HG03103 (cell line): ENCODE results near the gene SLC25A12.
"Not testable (repeated sequence)": the region's sequence is repeated elsewhere in the genome, so short reads cannot be mapped to it uniquely, and the experiment has no call there.

ENCODE experiments used
- ATAC-seq: cut with Tn5 transposase; IDR thresholded peaks from one replicate; pipeline ENCODE4 v1.9.1; 2021; ENCODE audit warnings: low read depth; ENCODE audit not compliant: unreplicated experiment

Gene SLC25A12

GRCh38 chr2:171893824-171894611 is at the start of gene SLC25A12:
Gene SLC25A12, minus strand, starts transcription at chr2:171894244. Its CDS starts 30 bp downstream, at chr2:171894214.
- peak; percentile 89 for ATAC-seq

- no peak for ATAC-seq
Measured at GRCh38 chr2:171941316-171941699, 47.3 kb upstream of the SLC25A12 start.

- no peak for ATAC-seq
Measured at GRCh38 chr2:171939743-171940071, 45.7 kb upstream of the SLC25A12 start.

GRCh38 chr2:171939058-171939742 is 45.2 kb upstream of the SLC25A12 start:
- ATAC-seq = no peak

- no peak for ATAC-seq
Measured at GRCh38 chr2:171930385-171930784, 36.3 kb upstream of the SLC25A12 start.

- no peak for ATAC-seq
Measured at GRCh38 chr2:171924170-171924942, 30.3 kb upstream of the SLC25A12 start.

- ATAC-seq = no peak
Measured at GRCh38 chr2:171923206-171923605, 29.2 kb upstream of the SLC25A12 start.

GRCh38 chr2:171922230-171923022 is 28.4 kb upstream of the SLC25A12 start, which contains the start of gene HAT1:
Gene HAT1, plus strand, starts transcription at chr2:171922461. Its CDS starts 40 bp downstream, at chr2:171922501.
- peak; percentile 89 for ATAC-seq

- no peak for ATAC-seq
Measured at GRCh38 chr2:171921970-171922229, 27.9 kb upstream of the SLC25A12 start.

- no peak for ATAC-seq
Measured at GRCh38 chr2:171919453-171919852, 25.4 kb upstream of the SLC25A12 start.

GRCh38 chr2:171913517-171913916 is 19.5 kb upstream of the SLC25A12 start:
- ATAC-seq = no peak

- ATAC-seq = no peak
Measured at GRCh38 chr2:171910494-171910893, 16.4 kb upstream of the SLC25A12 start.

- ATAC-seq = no peak
Measured at GRCh38 chr2:171909266-171909665, 15.2 kb upstream of the SLC25A12 start.

GRCh38 chr2:171908235-171908634 is 14.2 kb upstream of the SLC25A12 start:
- ATAC-seq = no peak

GRCh38 chr2:171902840-171903420 is 8.9 kb upstream of the SLC25A12 start:
- ATAC-seq = no peak

GRCh38 chr2:171899623-171900282 is 5.7 kb upstream of the SLC25A12 start:
- not testable (repeated sequence) for ATAC-seq

GRCh38 chr2:171895786-171896185 is 1.7 kb upstream of the SLC25A12 start:
- no peak for ATAC-seq

- ATAC-seq = no peak
Measured at GRCh38 chr2:171894612-171894947, 536 bp upstream of the SLC25A12 start.

- no peak for ATAC-seq
Measured at GRCh38 chr2:171893196-171893823, 734 bp downstream of the SLC25A12 start.
